GM06990 (cell line): ENCODE measurements around the gene MAP3K5.

ENCODE experiments used
- DNase-seq: peaks from one replicate; pipeline ENCODE4 v3.0.0-alpha.2; 2011; ENCODE audit not compliant: insufficient read length; ENCODE audit errors: extremely low read depth
- H3K27me3 ChIP-seq: replicated peaks from 2 replicates; pipeline ENCODE4 v1.6.0; 2011; ENCODE audit warnings: low read length; ENCODE audit not compliant: control insufficient read depth, insufficient read depth
- H3K36me3 ChIP-seq: 2 replicates; pipeline ENCODE4 v1.5.1; 2011; ENCODE audit warnings: low read length; ENCODE audit not compliant: control insufficient read depth, insufficient read depth
- H3K4me3 ChIP-seq: replicated peaks from 2 replicates; pipeline ENCODE4 v1.5.1; 2011; ENCODE audit warnings: low read depth, mild to moderate bottlenecking, control low read depth, low read length
- TF ChIP-seq, protein P1 (sequence below): IDR thresholded peaks from 2 replicates; pipeline ENCODE4 v1.5.1; 2011; ENCODE audit warnings: low read length, control low read depth, mild to moderate bottlenecking, inconsistent platforms; ENCODE audit not compliant: insufficient read depth, poor library complexity, severe bottlenecking

The MAP3K5 gene

DNA sequence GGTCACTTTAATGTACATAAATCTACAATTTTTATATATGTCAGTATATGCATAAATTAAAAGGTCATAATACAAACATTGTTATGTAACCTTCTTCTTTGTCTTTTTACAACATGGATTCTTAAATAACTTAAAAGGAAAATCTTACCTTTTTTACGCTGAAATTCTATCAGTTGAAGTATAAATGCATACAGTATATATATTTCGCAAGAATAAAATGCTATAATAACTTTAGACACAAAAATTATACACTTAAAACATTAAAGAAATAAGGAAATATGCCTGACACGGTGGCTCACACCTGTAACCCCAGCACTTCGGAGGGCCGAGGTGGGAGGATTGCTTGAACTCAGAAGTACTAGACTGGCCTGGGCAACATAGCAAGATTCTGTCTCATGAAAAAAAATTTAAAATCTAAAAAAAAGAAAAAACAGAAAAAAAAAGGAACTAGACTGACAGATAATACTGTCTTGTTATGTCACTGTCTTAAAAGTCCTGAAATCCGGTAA, 132.2 kb downstream of the MAP3K5 start:
- Histone ChIP-seq H3K36me3 (peaks cover 12% of the 10 kb centered on the region), H3K4me3 (no peak overlapping the region), H3K27me3 (no peaks in the 10 kb centered on the region)
- TF ChIP-seq, protein P1, sequence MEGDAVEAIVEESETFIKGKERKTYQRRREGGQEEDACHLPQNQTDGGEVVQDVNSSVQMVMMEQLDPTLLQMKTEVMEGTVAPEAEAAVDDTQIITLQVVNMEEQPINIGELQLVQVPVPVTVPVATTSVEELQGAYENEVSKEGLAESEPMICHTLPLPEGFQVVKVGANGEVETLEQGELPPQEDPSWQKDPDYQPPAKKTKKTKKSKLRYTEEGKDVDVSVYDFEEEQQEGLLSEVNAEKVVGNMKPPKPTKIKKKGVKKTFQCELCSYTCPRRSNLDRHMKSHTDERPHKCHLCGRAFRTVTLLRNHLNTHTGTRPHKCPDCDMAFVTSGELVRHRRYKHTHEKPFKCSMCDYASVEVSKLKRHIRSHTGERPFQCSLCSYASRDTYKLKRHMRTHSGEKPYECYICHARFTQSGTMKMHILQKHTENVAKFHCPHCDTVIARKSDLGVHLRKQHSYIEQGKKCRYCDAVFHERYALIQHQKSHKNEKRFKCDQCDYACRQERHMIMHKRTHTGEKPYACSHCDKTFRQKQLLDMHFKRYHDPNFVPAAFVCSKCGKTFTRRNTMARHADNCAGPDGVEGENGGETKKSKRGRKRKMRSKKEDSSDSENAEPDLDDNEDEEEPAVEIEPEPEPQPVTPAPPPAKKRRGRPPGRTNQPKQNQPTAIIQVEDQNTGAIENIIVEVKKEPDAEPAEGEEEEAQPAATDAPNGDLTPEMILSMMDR, result no peak
- DNase-seq, result no peak

DNA sequence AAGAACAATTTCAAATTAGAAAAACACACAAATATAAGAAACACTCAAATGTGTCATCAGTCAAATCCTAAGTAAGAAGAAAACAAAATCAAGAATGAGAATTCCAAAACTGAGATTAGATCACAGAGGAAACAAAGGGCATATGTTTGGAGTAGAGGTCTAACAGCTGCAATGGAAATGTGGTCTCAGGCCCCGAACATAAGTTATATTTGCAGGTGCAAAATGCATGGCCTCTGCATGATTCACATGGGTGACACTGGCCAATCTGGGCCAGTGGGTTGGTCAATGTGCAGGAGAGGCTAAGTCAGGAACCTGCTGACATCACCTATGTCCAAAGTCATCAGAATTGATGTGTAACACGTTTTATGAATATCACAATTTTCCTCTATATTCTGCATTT, 133.6 kb downstream of the MAP3K5 start:
- no peak for DNase-seq
- no peak overlapping the region for H3K4me3 ChIP-seq
- peaks cover 10% of the 10 kb centered on the region for H3K36me3 ChIP-seq
- no peaks in the 10 kb centered on the region for H3K27me3 ChIP-seq
- TF ChIP-seq, protein P1, result no peak

DNA sequence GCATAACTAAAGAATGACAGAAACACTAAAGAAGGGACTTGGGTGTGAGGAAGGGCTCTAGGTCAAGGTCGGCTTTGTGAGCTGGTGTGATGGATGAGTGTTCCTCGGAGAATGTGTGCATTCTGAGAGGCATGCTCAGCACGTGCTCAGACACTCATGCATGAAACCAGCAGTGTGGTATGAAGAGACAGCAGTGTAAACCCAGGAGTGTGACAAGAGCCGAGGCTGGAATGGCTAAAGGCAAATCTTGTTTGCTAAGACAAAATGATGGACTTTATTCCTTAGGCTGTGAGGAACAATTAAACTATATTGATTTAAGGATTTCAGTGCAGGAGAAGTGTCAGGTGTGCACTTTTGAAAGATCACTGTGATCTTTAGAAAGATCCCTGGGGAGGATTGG, 134.6 kb downstream of the MAP3K5 start:
- DNase-seq, result no peak
- no peak overlapping the region for H3K4me3 ChIP-seq
- H3K27me3 ChIP-seq, result no peaks in the 10 kb centered on the region
- peaks cover 10% of the 10 kb centered on the region for H3K36me3 ChIP-seq
- TF ChIP-seq, protein P1, result no peak

DNA sequence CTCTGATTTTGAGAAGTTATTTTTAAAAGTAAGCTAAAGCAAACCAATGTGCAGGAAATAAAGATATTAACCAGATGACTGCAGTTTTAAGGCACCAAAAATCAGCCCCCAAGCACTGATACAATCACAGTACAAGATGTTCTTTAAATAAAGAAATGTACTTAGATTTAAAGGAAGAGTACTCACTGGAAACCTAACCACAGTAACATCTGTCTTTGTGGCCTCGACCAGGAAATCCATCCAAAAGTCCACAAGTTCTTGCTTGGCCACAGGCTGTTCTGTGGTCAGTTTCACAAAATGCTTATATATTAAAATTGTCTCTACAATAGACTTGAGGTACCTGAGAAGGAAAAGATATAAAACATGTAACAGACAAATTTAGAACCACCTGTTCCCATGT, 136.2 kb downstream of the MAP3K5 start:
- no peak for DNase-seq
- TF ChIP-seq, protein P1, result no peak
- Histone ChIP-seq H3K27me3 (no peaks in the 10 kb centered on the region), H3K4me3 (no peak overlapping the region), H3K36me3 (peaks cover 10% of the 10 kb centered on the region)

DNA sequence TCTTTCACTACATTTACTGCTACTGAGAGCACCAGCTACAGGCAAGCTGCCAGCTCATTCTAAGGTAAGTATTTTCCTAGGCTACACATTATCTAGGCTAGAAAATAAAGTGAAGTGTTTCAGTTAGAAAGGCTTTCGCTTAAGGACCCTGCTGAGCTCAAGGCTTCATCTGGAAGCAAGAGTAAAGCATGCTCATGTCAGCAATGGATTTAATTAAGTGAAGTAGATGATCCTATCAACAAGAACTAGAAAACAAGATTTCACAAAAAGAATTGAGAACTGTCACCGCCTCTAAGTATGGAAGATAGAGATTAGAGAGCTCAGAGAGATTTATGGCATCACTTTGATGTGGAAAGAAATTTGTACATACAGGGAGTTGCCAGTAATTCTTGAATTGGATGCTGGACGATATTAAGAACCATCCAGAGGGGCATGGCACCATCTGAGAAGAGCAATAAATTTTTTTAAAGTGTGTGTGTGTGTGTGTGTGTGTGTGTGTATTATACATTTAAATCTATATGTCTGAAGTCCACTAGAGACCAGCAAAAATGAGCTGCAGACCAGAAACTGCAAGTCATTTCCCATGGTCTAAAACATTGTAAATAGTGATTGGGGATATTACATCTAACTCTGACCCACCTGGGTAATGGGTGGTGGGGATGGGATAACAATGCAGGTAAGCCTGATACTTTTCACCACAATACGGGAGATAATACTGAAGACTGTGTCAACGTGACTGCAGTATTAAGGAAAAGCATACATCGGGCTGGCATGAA, 136.8 kb downstream of the MAP3K5 start:
- H3K27me3 ChIP-seq, result no peaks in the 10 kb centered on the region
- no peak overlapping the region for H3K4me3 ChIP-seq
- peaks cover 10% of the 10 kb centered on the region for H3K36me3 ChIP-seq
- no peak for DNase-seq
- TF ChIP-seq, protein P1, result no peak
